ENCODE data around the gene MMP23B. TPM values are rescaled to one million over a fixed set of nuclear protein-coding genes. Genes with fewer than 3 reads are reported as not detected.
"Not testable (repeated sequence)": the region's sequence is repeated elsewhere in the genome, so short reads cannot be mapped to it uniquely, and the experiment has no call there.

MMP23B gene
- 1 to 10 TPM in 1 of 2 experiments, under 1 TPM in 1; 0.79 to 1.2 TPM for total RNA-seq

GRCh38 chr1:1631782-1632420 lies at the start of gene MMP23B:
MMP23B (plus strand) TSS chr1:1632173; CDS start chr1:1632219, 46 bp downstream.
- H3K4me1 Mint-ChIP-seq: peaks cover 4% of the 10 kb centered on the region
- H3K36me3 Mint-ChIP-seq: peaks cover 4% of the 10 kb centered on the region
- H3K27me3 Mint-ChIP-seq: peaks cover 5% of the 10 kb centered on the region
- H3K9me3 Mint-ChIP-seq (ENCODE audit: low read depth): no peaks in the 10 kb centered on the region
- CTCF ChIA-PET: no interaction called here
- DNase-seq: no peak
- no peak for ATAC-seq
- no peak within 1 kb of the TSS for H3K4me3 Mint-ChIP-seq
- no peak within 1 kb of the TSS for H3K27ac Mint-ChIP-seq

GRCh38 chr1:1582585-1583346 lies 49.2 kb upstream of the MMP23B start:
- Mint-ChIP-seq H3K27me3 (peaks cover 32% of the 10 kb centered on the region), H3K4me1 (peaks cover 4% of the 10 kb centered on the region), H3K36me3 (no peaks in the 10 kb centered on the region), H3K27ac (no peak overlapping the region), H3K9me3 (ENCODE audit: low read depth) (no peaks in the 10 kb centered on the region), H3K4me3 (no peak overlapping the region)
- CTCF ChIA-PET: no interaction called here
- DNase-seq (no peak), ATAC-seq (no peak)

GRCh38 chr1:1583347-1584010 lies 48.5 kb upstream of the MMP23B start:
- CTCF ChIA-PET: no interaction called here
- H3K36me3 Mint-ChIP-seq: no peaks in the 10 kb centered on the region
- H3K27ac Mint-ChIP-seq: no peak overlapping the region
- no peaks in the 10 kb centered on the region for H3K9me3 Mint-ChIP-seq (ENCODE audit: low read depth)
- no peak overlapping the region for H3K4me3 Mint-ChIP-seq
- peaks cover 4% of the 10 kb centered on the region for H3K4me1 Mint-ChIP-seq
- ATAC-seq (no peak), DNase-seq (no peak)
- peaks cover 29% of the 10 kb centered on the region for H3K27me3 Mint-ChIP-seq

GRCh38 chr1:1591452-1591851 lies 40.5 kb upstream of the MMP23B start:
- no peak overlapping the region for H3K4me3 Mint-ChIP-seq
- no peak for DNase-seq
- H3K27ac Mint-ChIP-seq: no peak overlapping the region
- CTCF ChIA-PET: no interaction called here
- H3K27me3 Mint-ChIP-seq: peaks cover 5% of the 10 kb centered on the region
- ATAC-seq: no peak
- no peaks in the 10 kb centered on the region for H3K9me3 Mint-ChIP-seq (ENCODE audit: low read depth)
- no peaks in the 10 kb centered on the region for H3K36me3 Mint-ChIP-seq
- no peaks in the 10 kb centered on the region for H3K4me1 Mint-ChIP-seq

- no peak for ATAC-seq
These were observed 38.0 kb upstream of the MMP23B start for GRCh38 chr1:1593834-1594601.

GRCh38 chr1:1594602-1595260 lies 37.2 kb upstream of the MMP23B start:
- peaks cover 17% of the 10 kb centered on the region for H3K27me3 Mint-ChIP-seq
- H3K4me1 Mint-ChIP-seq: peaks cover 6% of the 10 kb centered on the region
- H3K9me3 Mint-ChIP-seq (ENCODE audit: low read depth): no peaks in the 10 kb centered on the region
- CTCF ChIA-PET: no interaction called here
- H3K27ac Mint-ChIP-seq: no peak overlapping the region
- no peaks in the 10 kb centered on the region for H3K36me3 Mint-ChIP-seq
- ATAC-seq: peak; percentile 29
- no peak overlapping the region for H3K4me3 Mint-ChIP-seq
- no peak for DNase-seq

More at GRCh38 chr1:1593834-1594601, 38.0 kb upstream of the MMP23B start:
- CTCF ChIA-PET: no interaction called here
- DNase-seq: no peak
- Mint-ChIP-seq H3K27ac (no peak overlapping the region), H3K27me3 (peaks cover 14% of the 10 kb centered on the region), H3K9me3 (ENCODE audit: low read depth) (no peaks in the 10 kb centered on the region), H3K4me3 (no peak overlapping the region), H3K4me1 (peaks cover 5% of the 10 kb centered on the region), H3K36me3 (no peaks in the 10 kb centered on the region)

- H3K36me3 Mint-ChIP-seq; H3K4me1 Mint-ChIP-seq; ATAC-seq; CTCF ChIA-PET; H3K9me3 Mint-ChIP-seq (ENCODE audit: low read depth); H3K4me3 Mint-ChIP-seq; DNase-seq; H3K27ac Mint-ChIP-seq: not testable (repeated sequence)
- peaks cover 17% of the 10 kb centered on the region for H3K27me3 Mint-ChIP-seq
These were observed 36.6 kb upstream of the MMP23B start for GRCh38 chr1:1595341-1595740.

GRCh38 chr1:1596493-1597274 lies 35.3 kb upstream of the MMP23B start:
- Mint-ChIP-seq H3K4me3 (no peak overlapping the region), H3K27me3 (peaks cover 21% of the 10 kb centered on the region), H3K36me3 (no peaks in the 10 kb centered on the region), H3K4me1 (peaks cover 6% of the 10 kb centered on the region), H3K9me3 (ENCODE audit: low read depth) (no peaks in the 10 kb centered on the region), H3K27ac (no peak overlapping the region)
- CTCF ChIA-PET: interaction anchor here (1.2 to 1.3 kb wide), 3 partner anchors 17 to 82 kb away, joined by 3 to 5 read pairs (median 4); no protein-coding TSS in a partner anchor
- ATAC-seq (no peak), DNase-seq (no peak)

GRCh38 chr1:1597275-1597930 lies 34.6 kb upstream of the MMP23B start:
- DNase-seq (no peak), ATAC-seq (peak; percentile 25)
- H3K36me3 Mint-ChIP-seq: no peaks in the 10 kb centered on the region
- H3K27ac Mint-ChIP-seq: no peak overlapping the region
- H3K4me3 Mint-ChIP-seq: no peak overlapping the region
- peaks cover 19% of the 10 kb centered on the region for H3K27me3 Mint-ChIP-seq
- peaks cover 6% of the 10 kb centered on the region for H3K4me1 Mint-ChIP-seq
- CTCF ChIA-PET: interaction anchor here (1.2 to 1.3 kb wide), 3 partner anchors 16 to 81 kb away, joined by 3 to 5 read pairs (median 4); no protein-coding TSS in a partner anchor
- H3K9me3 Mint-ChIP-seq (ENCODE audit: low read depth): no peaks in the 10 kb centered on the region

GRCh38 chr1:1598051-1598719 lies 33.8 kb upstream of the MMP23B start:
- Mint-ChIP-seq H3K4me1 (peaks cover 6% of the 10 kb centered on the region), H3K27ac (no peak overlapping the region)

GRCh38 chr1:1598720-1599029 lies 33.3 kb upstream of the MMP23B start:
- Mint-ChIP-seq H3K9me3 (ENCODE audit: low read depth) (no peaks in the 10 kb centered on the region), H3K4me3 (peak overlapping the region; percentile 40), H3K36me3 (no peaks in the 10 kb centered on the region), H3K27ac (no peak overlapping the region), H3K4me1 (peaks cover 6% of the 10 kb centered on the region), H3K27me3 (peaks cover 19% of the 10 kb centered on the region)
- DNase-seq: no peak
- CTCF ChIA-PET: no interaction called here
- ATAC-seq: no peak

More at GRCh38 chr1:1598051-1598719, 33.8 kb upstream of the MMP23B start:
- no peaks in the 10 kb centered on the region for H3K9me3 Mint-ChIP-seq (ENCODE audit: low read depth)
- H3K27me3 Mint-ChIP-seq: peaks cover 19% of the 10 kb centered on the region
- H3K4me3 Mint-ChIP-seq: no peak overlapping the region
- ATAC-seq (no peak), DNase-seq (no peak)
- H3K36me3 Mint-ChIP-seq: no peaks in the 10 kb centered on the region
- CTCF ChIA-PET: interaction anchor here (1.2 kb wide), 1 partner anchor 81 kb away, joined by 3 read pairs; no protein-coding TSS in a partner anchor

Data from activated CD8-positive, alpha-beta memory T cell treated with anti-CD3 and anti-CD28 coated beads, Interleukin-2, amount 10 ng/mL, durations not matched to agents 7 days and 5 days (primary cell).